GM06990 (cell line): ENCODE results near the gene MAD1L1.
"Not testable (repeated sequence)": the region's sequence is repeated elsewhere in the genome, so short reads cannot be mapped to it uniquely, and the experiment has no call there.

Experiments
- DNase-seq: peaks from one replicate; pipeline ENCODE4 v3.0.0-alpha.2; 2011; ENCODE audit not compliant: insufficient read length; ENCODE audit errors: extremely low read depth
- H3K27me3 ChIP-seq: replicated peaks from 2 replicates; pipeline ENCODE4 v1.6.0; 2011; ENCODE audit warnings: low read length; ENCODE audit not compliant: control insufficient read depth, insufficient read depth
- H3K36me3 ChIP-seq: 2 replicates; pipeline ENCODE4 v1.5.1; 2011; ENCODE audit warnings: low read length; ENCODE audit not compliant: control insufficient read depth, insufficient read depth
- H3K4me3 ChIP-seq: replicated peaks from 2 replicates; pipeline ENCODE4 v1.5.1; 2011; ENCODE audit warnings: low read depth, mild to moderate bottlenecking, control low read depth, low read length
- TF ChIP-seq, protein P1 (sequence below): IDR thresholded peaks from 2 replicates; pipeline ENCODE4 v1.5.1; 2011; ENCODE audit warnings: low read length, control low read depth, mild to moderate bottlenecking, inconsistent platforms; ENCODE audit not compliant: insufficient read depth, poor library complexity, severe bottlenecking

The MAD1L1 gene

DNA sequence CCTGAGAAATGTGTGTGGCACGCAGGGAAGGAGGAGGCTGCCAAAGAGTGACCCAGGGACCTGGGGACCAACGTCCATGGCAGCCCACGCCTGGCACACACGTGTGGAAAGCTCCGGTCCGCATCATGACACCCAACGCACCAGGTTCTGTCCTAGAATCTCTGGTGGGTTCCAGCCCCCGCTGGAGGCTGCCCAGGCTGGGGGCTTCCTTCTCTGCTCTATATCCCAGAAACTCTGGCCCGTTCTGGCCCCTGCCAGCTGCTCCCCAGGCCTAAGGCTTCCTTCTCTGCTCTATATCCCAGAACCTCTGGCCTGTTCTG is 300.8 kb downstream of the MAD1L1 start:
- DNase-seq: no peak
- Histone ChIP-seq H3K27me3 (no peaks in the 10 kb centered on the region), H3K4me3 (no peak overlapping the region), H3K36me3 (peaks cover 23% of the 10 kb centered on the region)
- TF ChIP-seq, protein P1, sequence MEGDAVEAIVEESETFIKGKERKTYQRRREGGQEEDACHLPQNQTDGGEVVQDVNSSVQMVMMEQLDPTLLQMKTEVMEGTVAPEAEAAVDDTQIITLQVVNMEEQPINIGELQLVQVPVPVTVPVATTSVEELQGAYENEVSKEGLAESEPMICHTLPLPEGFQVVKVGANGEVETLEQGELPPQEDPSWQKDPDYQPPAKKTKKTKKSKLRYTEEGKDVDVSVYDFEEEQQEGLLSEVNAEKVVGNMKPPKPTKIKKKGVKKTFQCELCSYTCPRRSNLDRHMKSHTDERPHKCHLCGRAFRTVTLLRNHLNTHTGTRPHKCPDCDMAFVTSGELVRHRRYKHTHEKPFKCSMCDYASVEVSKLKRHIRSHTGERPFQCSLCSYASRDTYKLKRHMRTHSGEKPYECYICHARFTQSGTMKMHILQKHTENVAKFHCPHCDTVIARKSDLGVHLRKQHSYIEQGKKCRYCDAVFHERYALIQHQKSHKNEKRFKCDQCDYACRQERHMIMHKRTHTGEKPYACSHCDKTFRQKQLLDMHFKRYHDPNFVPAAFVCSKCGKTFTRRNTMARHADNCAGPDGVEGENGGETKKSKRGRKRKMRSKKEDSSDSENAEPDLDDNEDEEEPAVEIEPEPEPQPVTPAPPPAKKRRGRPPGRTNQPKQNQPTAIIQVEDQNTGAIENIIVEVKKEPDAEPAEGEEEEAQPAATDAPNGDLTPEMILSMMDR: no peak

DNA sequence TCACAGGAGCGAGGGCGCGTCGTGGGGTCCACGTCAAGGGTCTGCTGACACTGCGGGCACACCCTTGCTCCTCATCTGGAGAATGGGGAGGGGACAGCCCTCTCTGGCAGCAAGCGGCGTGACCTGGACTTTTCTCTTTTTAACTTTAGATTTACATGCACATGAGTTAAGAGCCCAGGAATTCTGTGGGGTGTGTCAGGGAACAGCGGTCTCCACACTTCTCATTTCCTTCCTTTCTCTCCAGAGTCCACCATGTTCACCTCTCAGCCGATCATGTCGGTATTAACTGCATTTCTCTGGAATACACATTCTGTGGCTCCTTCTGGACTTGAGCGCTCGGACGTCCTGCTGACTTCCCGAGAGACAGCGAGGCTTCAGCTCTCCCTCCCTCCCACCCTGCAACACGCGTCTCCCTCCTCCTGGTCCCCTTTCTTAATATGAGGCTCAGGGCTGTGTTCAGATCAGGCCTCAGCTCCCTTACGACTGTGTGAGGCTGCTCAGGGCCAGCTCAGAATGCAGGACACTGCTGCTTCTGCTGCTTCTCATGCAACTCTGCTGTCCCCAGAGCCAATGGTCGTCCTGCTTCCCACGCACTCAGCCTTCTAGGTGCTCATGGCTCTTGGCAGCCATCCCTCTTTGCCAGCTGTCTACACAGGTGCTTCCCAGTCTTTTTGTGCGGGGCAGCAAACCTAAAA is 301.3 kb downstream of the MAD1L1 start:
- no peak overlapping the region for H3K4me3 ChIP-seq
- no peaks in the 10 kb centered on the region for H3K27me3 ChIP-seq
- H3K36me3 ChIP-seq: peaks cover 18% of the 10 kb centered on the region
- DNase-seq: no peak
- TF ChIP-seq, protein P1: no peak

GRCh38 chr7:1930381-1931065 is 302.2 kb downstream of the MAD1L1 start:
- TF ChIP-seq, protein P1: no peak
- Histone ChIP-seq H3K36me3 (peaks cover 12% of the 10 kb centered on the region), H3K4me3 (no peak overlapping the region), H3K27me3 (no peaks in the 10 kb centered on the region)
- no peak for DNase-seq

DNA sequence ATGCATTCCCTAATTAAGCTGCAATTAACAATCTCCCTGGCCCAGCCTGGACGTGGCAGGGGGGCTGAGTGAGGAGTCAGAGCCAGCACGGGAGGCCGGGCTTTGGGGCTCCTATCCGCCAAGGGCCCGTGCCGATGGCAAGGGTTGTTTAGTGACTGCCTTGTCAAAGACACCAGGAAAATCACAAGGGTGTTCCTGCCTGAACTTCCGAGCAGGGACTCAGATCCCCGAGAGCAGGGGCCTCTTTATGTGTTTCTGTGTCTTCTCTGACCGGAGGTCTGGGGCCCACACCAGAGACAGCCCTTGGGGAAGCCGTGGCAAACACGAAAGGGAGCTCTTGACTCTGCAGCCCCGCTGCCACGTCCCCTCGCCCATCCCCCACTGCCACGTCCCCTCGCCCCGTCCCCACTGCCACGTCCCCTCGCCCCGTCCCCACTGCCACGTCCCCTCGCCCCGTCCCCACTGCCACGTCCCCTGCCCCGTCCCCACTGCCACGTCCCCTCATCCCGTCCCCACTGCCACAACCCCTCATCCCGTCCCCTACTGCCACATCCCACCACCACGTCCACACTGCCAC is 303.3 kb downstream of the MAD1L1 start:
- not testable (repeated sequence) for H3K36me3 ChIP-seq, H3K27me3 ChIP-seq, H3K4me3 ChIP-seq, DNase-seq

DNA sequence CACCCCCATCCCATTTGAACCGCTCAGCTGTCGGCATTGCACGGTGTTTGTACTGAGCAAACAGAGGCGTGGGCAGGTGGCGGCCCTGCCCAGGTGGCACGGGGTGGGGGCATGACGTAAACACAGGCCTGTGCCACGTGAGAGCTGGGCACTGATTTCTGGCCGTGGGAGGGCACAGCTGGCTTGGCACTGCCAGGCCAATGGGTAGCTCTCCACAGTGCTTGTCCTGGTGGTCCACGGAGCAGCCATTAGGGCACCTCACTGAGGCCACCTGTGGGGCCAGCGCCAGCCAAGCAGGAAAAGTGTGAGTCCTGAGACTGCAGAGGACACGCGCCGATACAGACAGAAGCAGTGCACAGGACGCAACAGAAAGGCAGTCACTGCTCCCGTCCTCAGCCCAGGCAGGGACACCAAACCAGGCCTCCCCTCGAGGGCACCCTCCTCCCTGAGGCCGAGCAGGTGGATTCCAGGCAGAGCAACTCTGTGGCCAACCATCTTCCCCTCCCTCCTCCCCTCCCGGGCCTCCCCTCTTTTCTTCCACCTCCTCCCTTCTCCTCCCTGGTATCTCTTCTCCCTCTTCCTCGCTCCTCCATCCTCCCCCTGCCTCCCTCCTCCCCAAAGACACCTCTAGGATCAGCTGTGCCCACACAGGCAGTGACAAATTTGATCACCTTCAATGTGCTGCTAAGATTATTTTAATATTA is 303.9 kb downstream of the MAD1L1 start:
- TF ChIP-seq, protein P1: no peak
- Histone ChIP-seq H3K27me3 (no peaks in the 10 kb centered on the region), H3K4me3 (no peak overlapping the region), H3K36me3 (peaks cover 7% of the 10 kb centered on the region)
- DNase-seq: no peak
